DOHH2 (cell line): ENCODE measurements around the gene FAM3B.

ENCODE experiments used
- EZH2phosphoT487 ChIP-seq: fragments of 200-600 bp; sonication (generic); IDR thresholded peaks from 2 replicates; pipeline ENCODE4 v1.6.1; 2017; ENCODE audit warnings: borderline replicate concordance, mild to moderate bottlenecking, antibody characterized with exemption, low read length, moderate library complexity, mixed read lengths
- TF ChIP-seq, protein P1 (sequence below): fragments of 200-600 bp; sonication (generic); IDR thresholded peaks from one replicate; pipeline ENCODE4 v1.5.1; 2014; ENCODE audit warnings: antibody characterized with exemption, mild to moderate bottlenecking, low read depth, low read length; ENCODE audit not compliant: poor library complexity, severe bottlenecking

DNA sequence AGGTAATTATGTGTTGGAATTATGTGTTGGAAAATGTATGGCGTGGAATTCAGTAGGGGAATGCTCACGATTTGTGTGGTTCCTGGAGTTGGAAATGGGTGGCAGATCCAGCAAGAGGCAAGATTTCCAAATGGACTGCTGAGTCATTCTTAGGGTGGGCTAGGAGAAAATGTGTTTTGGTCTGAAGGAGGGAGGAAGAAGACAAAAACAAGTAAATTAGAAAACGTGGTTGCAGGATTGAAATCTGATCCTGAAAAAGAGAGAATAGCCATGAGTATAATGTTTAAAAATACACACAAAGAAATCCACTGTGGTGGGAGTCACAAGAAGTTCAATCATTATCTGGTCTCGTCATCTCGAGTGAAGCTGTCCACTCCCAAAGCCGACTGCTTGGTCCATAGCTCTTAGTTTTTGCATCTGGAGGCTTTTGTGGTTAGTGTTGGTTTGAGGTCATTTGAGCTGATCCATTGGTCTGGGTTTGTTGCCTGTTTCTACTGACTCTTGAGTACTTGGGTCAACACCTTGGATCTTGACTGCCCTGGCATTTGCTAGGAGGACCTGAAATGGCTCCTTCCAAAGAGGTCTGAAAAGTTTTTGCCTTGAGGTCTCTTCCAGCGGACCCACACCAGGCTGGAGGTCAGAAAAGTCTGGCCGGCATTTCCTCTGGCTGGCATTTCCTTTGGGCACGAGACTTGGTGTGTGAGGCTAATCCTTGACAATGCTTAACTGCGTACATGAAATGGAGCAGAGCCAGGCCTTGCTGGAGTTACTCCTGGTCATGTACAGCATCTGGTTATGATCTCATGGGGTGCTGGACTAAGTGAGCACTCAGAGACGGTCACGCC, 54.5 kb downstream of the FAM3B start:
- TF ChIP-seq EZH2phosphoT487, result no peak
- TF ChIP-seq, protein P1, sequence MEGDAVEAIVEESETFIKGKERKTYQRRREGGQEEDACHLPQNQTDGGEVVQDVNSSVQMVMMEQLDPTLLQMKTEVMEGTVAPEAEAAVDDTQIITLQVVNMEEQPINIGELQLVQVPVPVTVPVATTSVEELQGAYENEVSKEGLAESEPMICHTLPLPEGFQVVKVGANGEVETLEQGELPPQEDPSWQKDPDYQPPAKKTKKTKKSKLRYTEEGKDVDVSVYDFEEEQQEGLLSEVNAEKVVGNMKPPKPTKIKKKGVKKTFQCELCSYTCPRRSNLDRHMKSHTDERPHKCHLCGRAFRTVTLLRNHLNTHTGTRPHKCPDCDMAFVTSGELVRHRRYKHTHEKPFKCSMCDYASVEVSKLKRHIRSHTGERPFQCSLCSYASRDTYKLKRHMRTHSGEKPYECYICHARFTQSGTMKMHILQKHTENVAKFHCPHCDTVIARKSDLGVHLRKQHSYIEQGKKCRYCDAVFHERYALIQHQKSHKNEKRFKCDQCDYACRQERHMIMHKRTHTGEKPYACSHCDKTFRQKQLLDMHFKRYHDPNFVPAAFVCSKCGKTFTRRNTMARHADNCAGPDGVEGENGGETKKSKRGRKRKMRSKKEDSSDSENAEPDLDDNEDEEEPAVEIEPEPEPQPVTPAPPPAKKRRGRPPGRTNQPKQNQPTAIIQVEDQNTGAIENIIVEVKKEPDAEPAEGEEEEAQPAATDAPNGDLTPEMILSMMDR, result no peak
